HCT116 (cell line): Measurements from ENCODE around the gene HCFC1. TPM values are rescaled to one million over a fixed set of nuclear protein-coding genes. Genes with fewer than 3 reads are reported as not detected.

Experiments
- ATAC-seq: fragments of 200-7000 bp; cut with Tn5 transposase; 2 replicates; pipeline ENCODE4 v1.9.1; 2020; ENCODE audit warnings: mild to moderate bottlenecking, moderate library complexity
- BruUV-seq: library from RNA; stranded (reverse); fragments of 400-500 nt; replicated peaks from 2 replicates; lab custom pipeline; 2021; lab: Mats Ljungman, UMichigan
- CTCF ChIA-PET: fragments of 300-600 bp; sonication (Branson Sonifier 250); formaldehyde crosslinking; loops from one replicate; lab custom pipeline; 2021; ENCODE audit warnings: antibody characterized with exemption; lab: Charles Lee
- POLR2A ChIA-PET: fragments of 300-600, 350-600 bp; sonication (Branson Sonifier 250); formaldehyde crosslinking; loops from one replicate; lab custom pipeline; 2021; ENCODE audit warnings: antibody characterized with exemption; lab: Charles Lee
- RAD21 ChIA-PET, 2 experiments: fragments of 300-600 bp; sonication (Branson Sonifier 250); formaldehyde crosslinking; loops; one replicate each; lab custom pipeline; 2023; ENCODE audit warnings: low total read pairs in 2 of 2; ENCODE audit not compliant: uncharacterized antibody in 2 of 2, unreplicated experiment in 2 of 2, low non-redundant PET in 1 of 2; lab: Charles Lee
- DNase-seq: peaks from one replicate; pipeline ENCODE4 v3.0.0-alpha.2; 2010; ENCODE audit warnings: low read depth, low spot score
- H2AFZ ChIP-seq: fragments of 200-600 bp; shearing (Covaris generic), sonication (generic); 2 replicates; pipeline ENCODE4 v1.6.1; 2017; ENCODE audit warnings: low read depth, mixed run types, mixed read lengths, antibody characterized with exemption, low read length; ENCODE audit not compliant: poor library complexity, severe bottlenecking
- H3K27ac ChIP-seq: 2 replicates; pipeline ENCODE4 v1.5.1; 2012; ENCODE audit warnings: low read depth, low read length
- H3K27me3 ChIP-seq: fragments of 200-600 bp; sonication (generic); 2 replicates; pipeline ENCODE4 v1.6.1; 2016; ENCODE audit warnings: mixed run types, low read length, mixed read lengths; ENCODE audit not compliant: insufficient read depth
- H3K36me3 ChIP-seq, 2 experiments: fragments of 200-500 bp in 1 of 2; fragments of 200-600 bp in 1 of 2; sonication (Bioruptor generic) in 1 of 2; sonication (generic) in 1 of 2; 2 replicates each; pipeline versions ENCODE4 v1.5.1 to v1.6.1; 2014 to 2016; ENCODE audit warnings: low read length in 2 of 2, inconsistent platforms in 1 of 2, mixed read lengths in 1 of 2, mixed run types in 1 of 2; ENCODE audit not compliant: insufficient read depth in 2 of 2, control insufficient read depth in 1 of 2
- H3K4me1 ChIP-seq, 2 experiments: fragments of 200-600 bp in 1 of 2; sonication (generic) in 1 of 2; 2 replicates each; pipeline versions ENCODE4 v1.5.1 to v1.6.1; 2012 to 2017; ENCODE audit warnings: low read length in 2 of 2, inconsistent platforms in 1 of 2, mild to moderate bottlenecking in 1 of 2, mixed read lengths in 1 of 2, mixed run types in 1 of 2, moderate library complexity in 1 of 2; ENCODE audit not compliant: insufficient read depth in 2 of 2, control insufficient read depth in 1 of 2
- H3K4me2 ChIP-seq: fragments of 200-600 bp; sonication (generic); 2 replicates; pipeline ENCODE4 v1.6.1; 2017; ENCODE audit warnings: mixed run types, low read length, mixed read lengths
- H3K4me3 ChIP-seq, 2 experiments: fragments of 200-600 bp in 1 of 2; sonication (generic) in 1 of 2; replicated peaks in 1 of 2; 2 replicates each; pipeline ENCODE4 v1.5.1; 2011 to 2016; ENCODE audit warnings: low read length in 2 of 2, control low read depth in 1 of 2, low read depth in 1 of 2, mild to moderate bottlenecking in 1 of 2, mixed read lengths in 1 of 2, mixed run types in 1 of 2
- H3K79me2 ChIP-seq: fragments of 200-600 bp; sonication (generic); 2 replicates; pipeline ENCODE4 v1.6.1; 2017; ENCODE audit warnings: mild to moderate bottlenecking, mixed run types, low read length, moderate library complexity, mixed read lengths; ENCODE audit not compliant: insufficient read depth
- H3K9ac ChIP-seq: fragments of 200-600 bp; sonication (generic); 2 replicates; pipeline ENCODE4 v1.6.1; 2016; ENCODE audit warnings: low read length, mixed read lengths
- H3K9me2 ChIP-seq: fragments of 200-600 bp; sonication (generic), shearing (Covaris generic); 2 replicates; pipeline ENCODE4 v1.6.1; 2017; ENCODE audit warnings: mixed run types, mild to moderate bottlenecking, moderate library complexity; ENCODE audit not compliant: insufficient read depth
- H3K9me3 ChIP-seq, 2 experiments: fragments of 200-500 bp in 1 of 2; fragments of 200-600 bp in 1 of 2; sonication (Bioruptor generic) in 1 of 2; sonication (generic) in 1 of 2; 2 replicates each; pipeline ENCODE4 v1.6.1; 2014 to 2017; ENCODE audit warnings: low read length in 2 of 2, mixed read lengths in 2 of 2, inconsistent platforms in 1 of 2, low read depth in 1 of 2, mild to moderate bottlenecking in 1 of 2, mixed run types in 1 of 2, moderate library complexity in 1 of 2; ENCODE audit not compliant: control insufficient read depth in 1 of 2, insufficient read depth in 1 of 2
- H4K20me1 ChIP-seq: fragments of 200-600 bp; sonication (generic), shearing (Covaris generic); 2 replicates; pipeline ENCODE4 v1.6.1; 2017; ENCODE audit warnings: mixed run types, mild to moderate bottlenecking, moderate library complexity; ENCODE audit not compliant: insufficient read depth
- ATF3 ChIP-seq: IDR thresholded peaks from 2 replicates; pipeline ENCODE4 v1.6.1; 2012
- CBX3 ChIP-seq: IDR thresholded peaks from 2 replicates; pipeline ENCODE4 v1.6.1; 2012; ENCODE audit warnings: low read depth
- CTCF ChIP-seq, 3 experiments: fragments of 200-600 bp in 1 of 3; sonication (generic) in 1 of 3; IDR thresholded peaks in 2 of 3; conservative IDR thresholded peaks in 1 of 3; 2 replicates each; pipeline ENCODE4 v1.5.1; 2012 to 2017; ENCODE audit warnings: low read depth in 2 of 3, low read length in 2 of 3, antibody characterized with exemption in 1 of 3, borderline replicate concordance in 1 of 3, control low read depth in 1 of 3, mild to moderate bottlenecking in 1 of 3, mixed read lengths in 1 of 3, mixed run types in 1 of 3, moderate library complexity in 1 of 3; ENCODE audit not compliant: insufficient read depth in 1 of 3
- EGR1 ChIP-seq: IDR thresholded peaks from 2 replicates; pipeline ENCODE4 v1.6.1; 2012; ENCODE audit warnings: low read depth
- EZH2 ChIP-seq: fragments of 200-600 bp; sonication (generic); IDR thresholded peaks from 2 replicates; pipeline ENCODE4 v1.6.1; 2017; ENCODE audit warnings: antibody characterized with exemption, mixed run types
- FOSL1 ChIP-seq: IDR thresholded peaks from 2 replicates; pipeline ENCODE4 v1.6.1; 2012; ENCODE audit warnings: low read depth
- JUND ChIP-seq: IDR thresholded peaks from 2 replicates; pipeline ENCODE4 v1.6.1; 2012
- POLR2A ChIP-seq: IDR thresholded peaks from 2 replicates; pipeline ENCODE4 v1.7.0; 2011; ENCODE audit warnings: borderline replicate concordance; ENCODE audit not compliant: insufficient read depth, insufficient read length; ENCODE audit errors: extremely low read depth
- POLR2AphosphoS5 ChIP-seq: IDR thresholded peaks from 2 replicates; pipeline ENCODE4 v1.6.1; 2011; ENCODE audit warnings: mild to moderate bottlenecking, low read depth, low read length, moderate library complexity
- SIN3A ChIP-seq: IDR thresholded peaks from 2 replicates; pipeline ENCODE4 v1.6.1; 2012; ENCODE audit warnings: low read depth
- SP1 ChIP-seq: IDR thresholded peaks from 2 replicates; pipeline ENCODE4 v1.6.1; 2012; ENCODE audit warnings: low read depth
- SRF ChIP-seq: IDR thresholded peaks from 2 replicates; pipeline ENCODE4 v1.6.1; 2012; ENCODE audit warnings: low read depth
- TCF7L2 ChIP-seq: IDR thresholded peaks from 2 replicates; pipeline ENCODE4 v1.7.0; 2011; ENCODE audit warnings: borderline replicate concordance, inconsistent platforms; ENCODE audit not compliant: insufficient read depth, insufficient read length; ENCODE audit errors: extremely low read depth
- YY1 ChIP-seq: IDR thresholded peaks from 2 replicates; pipeline ENCODE4 v1.6.1; 2011; ENCODE audit warnings: low read length, low read depth, moderate library complexity, mild to moderate bottlenecking; ENCODE audit not compliant: insufficient replicate concordance; ENCODE audit errors: extremely low read depth
- ZFX ChIP-seq: fragments of 450-650 bp; IDR thresholded peaks from 2 replicates; pipeline ENCODE4 v1.6.1; 2017
- ZNF274 ChIP-seq: fragments of 200-500 bp; sonication (Bioruptor generic); IDR thresholded peaks from 2 replicates; pipeline ENCODE4 v1.6.1; 2014; ENCODE audit warnings: mild to moderate bottlenecking, low read depth, low read length, inconsistent platforms
- intact Hi-C: fragments of 100-400 bp; cut with micrococcal nuclease; formaldehyde crosslinking; loops from 2 replicates; pipeline ENCODE4 v1.10.0; 2022
- total RNA-seq: library from RNA; stranded (reverse); gene quantifications from one replicate; pipeline ENCODE4 v1.2.1, GENCODE V29; 2021; ENCODE audit not compliant: unreplicated experiment
- TF ChIP-seq, protein P1 (sequence below): IDR thresholded peaks from 2 replicates; pipeline ENCODE4 v1.6.1; 2012

Gene HCFC1
- total RNA-seq, 1 experiment from 2014 or later = 72.8 TPM

DNA sequence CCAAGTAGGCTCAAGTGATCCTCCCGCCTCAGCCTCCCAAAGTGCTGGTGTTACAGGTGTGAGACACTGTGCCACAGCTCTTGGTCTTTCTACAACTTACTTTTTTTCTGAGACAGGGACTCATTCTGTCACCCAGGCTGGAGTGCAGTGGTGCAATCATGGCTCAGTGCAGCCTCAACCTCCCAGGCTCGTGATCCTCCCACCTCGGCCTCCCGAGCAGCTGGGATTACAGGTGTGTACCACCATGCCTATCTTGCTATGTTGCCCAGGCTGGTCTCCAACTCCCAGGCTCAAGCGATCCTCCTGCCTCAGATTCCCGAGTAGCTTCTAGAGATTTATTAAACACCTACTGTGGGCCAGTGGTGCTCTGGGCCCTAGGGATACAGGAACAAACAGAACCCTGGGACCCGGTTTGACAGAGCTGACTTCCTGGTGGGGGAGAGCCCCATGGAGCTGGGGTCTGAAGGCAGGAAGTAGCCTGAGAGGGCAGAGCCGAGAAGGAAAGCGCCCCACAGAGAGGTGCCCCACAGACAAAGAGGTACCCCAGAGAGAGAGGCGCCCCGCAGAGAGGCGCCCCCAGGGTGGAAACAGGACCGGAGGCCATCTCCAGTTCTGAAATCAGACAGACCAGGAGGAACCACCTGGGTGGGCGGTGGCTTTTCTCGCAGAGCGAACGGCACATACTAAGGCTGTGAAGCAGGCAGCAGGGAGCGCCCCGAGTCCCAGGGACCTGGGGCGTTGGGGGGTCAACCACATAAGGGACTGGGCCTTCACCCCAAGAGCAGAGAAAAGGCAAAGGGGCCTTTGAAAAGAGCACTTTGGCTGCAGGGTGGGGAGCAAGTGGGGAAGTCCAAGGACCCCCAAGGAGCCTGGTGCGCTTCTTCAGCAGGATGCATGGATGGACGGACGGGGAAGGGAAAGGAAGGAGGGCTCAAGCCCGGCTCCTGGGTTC, 43.1 kb upstream of the HCFC1 start:
- H3K9ac ChIP-seq = no peak overlapping the region
- no peaks in the 10 kb centered on the region for H3K9me2 ChIP-seq
- H3K4me1 ChIP-seq = peaks cover 0 to 18% of the 10 kb centered on the region in 2 experiments; a peak in 2 of 4 replicates
- ChIA-PET RAD21 (no interaction called here), POLR2A (no interaction called here), CTCF (interaction anchor here (2.1 kb wide), 1 partner anchor 13 kb away, joined by 8 read pairs; no protein-coding TSS in a partner anchor)
- DNase-seq = no peak
- no peak for ATAC-seq
- peaks cover 2 to 5% of the 10 kb centered on the region in 2 experiments; a peak in 1 of 4 replicates for H3K36me3 ChIP-seq
- intact Hi-C loops = no loop called here
- no peak overlapping the region for H2AFZ ChIP-seq
- H3K4me3 ChIP-seq = no peak overlapping the region
- H3K79me2 ChIP-seq = peaks cover 33% of the 10 kb centered on the region
- TF ChIP-seq ATF3 (no peak), FOSL1 (no peak), CBX3 (no peak), TCF7L2 (no peak), POLR2A (no peak), SIN3A (no peak), CTCF (IDR thresholded peaks at IDR 0.05 in 2 of 3, conservative IDR thresholded peaks at IDR 0.05 in 1 of 3; ENCODE audit: borderline replicate concordance in 1 of 3, insufficient read depth in 1 of 3, low read depth in 2 of 3, low read length in 2 of 3) (no peak), ZNF274 (no peak), JUND (no peak), ZFX (no peak), EGR1 (no peak), EZH2 (no peak), SRF (no peak), POLR2AphosphoS5 (no peak), SP1 (no peak), YY1 (no peak)
- TF ChIP-seq, protein P1, sequence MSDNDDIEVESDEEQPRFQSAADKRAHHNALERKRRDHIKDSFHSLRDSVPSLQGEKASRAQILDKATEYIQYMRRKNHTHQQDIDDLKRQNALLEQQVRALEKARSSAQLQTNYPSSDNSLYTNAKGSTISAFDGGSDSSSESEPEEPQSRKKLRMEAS = no peak
- H3K27me3 ChIP-seq = no peaks in the 10 kb centered on the region
- no peak overlapping the region for H3K27ac ChIP-seq
- no peaks in the 10 kb centered on the region for H4K20me1 ChIP-seq
- H3K4me2 ChIP-seq = no peak overlapping the region
- H3K9me3 ChIP-seq = no peaks in the 10 kb centered on the region
- no TSS peak for BruUV-seq
